Inflammatory macrophage treated with lipopolysaccharide for 1 hour (primary cell): ENCODE measurements around the gene CA12.
A peak's percentile ranks its signal among the peaks of the same experiment; 100 is the strongest.
"Not testable (repeated sequence)": the region's sequence is repeated elsewhere in the genome, so short reads cannot be mapped to it uniquely, and the experiment has no call there.

ENCODE experiments used
- DNase-seq, 2 donors: peaks; one replicate each; pipeline ENCODE4 v3.0.0-alpha.2; 2020 to 2022

Gene CA12

GRCh38 chr15:63332367-63333124, 49.1 kb downstream of the CA12 start:
- DNase-seq: no peak

GRCh38 chr15:63331456-63331855, 50.2 kb downstream of the CA12 start:
- DNase-seq: no peak

DNA sequence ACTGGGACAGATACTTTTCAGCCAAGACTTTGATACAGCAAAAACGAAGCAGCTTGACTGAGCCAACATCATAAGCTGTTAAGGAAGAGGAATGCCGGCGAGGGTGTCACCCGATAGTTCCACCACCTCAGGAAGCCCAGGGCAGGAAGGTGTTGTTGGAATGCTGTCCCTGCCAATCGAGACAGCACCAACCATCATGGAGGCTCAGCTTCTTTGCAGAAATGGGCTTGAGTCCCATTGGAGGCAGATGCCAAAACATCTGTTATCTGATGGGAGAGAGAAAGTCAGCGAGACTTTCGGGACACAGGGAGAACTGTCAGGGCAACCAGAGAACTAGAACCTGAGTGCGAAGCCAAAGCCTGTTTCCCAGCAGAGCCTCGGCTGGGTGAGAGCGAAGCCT, 50.7 kb downstream of the CA12 start:
- DNase-seq: no peak

DNA sequence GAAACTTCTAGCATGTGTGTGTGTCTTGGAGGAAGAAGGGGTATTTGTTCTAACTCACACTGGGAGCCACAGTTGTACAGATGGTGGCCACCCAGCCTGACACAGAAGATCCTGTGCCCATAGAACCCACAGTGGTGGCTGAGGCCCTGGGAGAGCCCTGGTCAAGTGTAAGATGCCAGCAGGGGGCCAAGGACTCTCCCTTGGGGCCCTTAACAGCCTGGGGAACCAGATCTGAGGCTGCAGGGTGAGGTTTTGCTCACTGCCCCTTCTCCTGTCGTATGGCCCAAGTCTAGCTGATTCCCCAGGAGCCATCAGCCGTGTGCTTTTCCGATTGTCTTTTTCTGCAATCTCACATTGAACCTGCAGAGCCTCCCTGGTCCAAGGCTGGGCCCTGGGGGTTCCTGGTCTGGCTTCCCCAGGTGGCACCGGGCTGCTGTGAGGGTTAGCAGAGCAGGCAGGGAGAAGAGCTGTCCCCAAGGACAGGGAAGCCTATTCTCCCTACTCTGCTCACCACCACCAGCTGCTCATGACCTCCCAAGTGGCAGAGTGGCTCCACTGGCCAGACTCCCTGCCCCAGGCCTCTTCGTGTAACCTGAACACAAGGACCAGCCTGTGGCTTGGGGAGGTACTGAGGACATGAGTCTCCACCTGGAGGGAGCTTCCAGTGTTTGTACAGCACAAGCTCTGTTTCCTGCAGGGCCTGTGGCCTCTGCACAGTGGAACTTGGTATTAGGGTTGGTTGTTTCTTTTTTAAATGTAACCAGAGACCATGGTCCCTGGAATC, 51.9 kb downstream of the CA12 start:
- DNase-seq: no peak

- DNase-seq: no peak
Observed at GRCh38 chr15:63327648-63328421, 53.8 kb downstream of the CA12 start.

DNA sequence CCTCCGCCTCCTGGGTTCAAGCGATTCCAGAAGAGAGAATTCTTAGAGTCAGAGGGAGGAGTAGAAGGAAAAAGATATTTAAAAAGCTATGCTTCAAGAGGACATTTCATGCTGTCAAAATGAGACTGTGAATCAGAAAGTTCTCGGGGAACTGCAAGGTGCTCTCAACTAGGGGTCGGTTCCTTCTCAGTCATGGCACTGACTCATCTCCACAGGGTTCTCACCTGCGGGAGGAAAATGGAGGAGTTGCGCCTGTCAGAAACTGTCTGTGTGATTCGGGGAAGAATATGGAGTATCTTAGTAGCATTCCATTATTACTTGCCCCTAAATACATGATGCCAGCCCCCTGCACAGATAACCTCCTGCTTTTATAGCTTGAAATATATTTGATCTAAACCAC, 56.9 kb downstream of the CA12 start:
- DNase-seq: no peak

DNA sequence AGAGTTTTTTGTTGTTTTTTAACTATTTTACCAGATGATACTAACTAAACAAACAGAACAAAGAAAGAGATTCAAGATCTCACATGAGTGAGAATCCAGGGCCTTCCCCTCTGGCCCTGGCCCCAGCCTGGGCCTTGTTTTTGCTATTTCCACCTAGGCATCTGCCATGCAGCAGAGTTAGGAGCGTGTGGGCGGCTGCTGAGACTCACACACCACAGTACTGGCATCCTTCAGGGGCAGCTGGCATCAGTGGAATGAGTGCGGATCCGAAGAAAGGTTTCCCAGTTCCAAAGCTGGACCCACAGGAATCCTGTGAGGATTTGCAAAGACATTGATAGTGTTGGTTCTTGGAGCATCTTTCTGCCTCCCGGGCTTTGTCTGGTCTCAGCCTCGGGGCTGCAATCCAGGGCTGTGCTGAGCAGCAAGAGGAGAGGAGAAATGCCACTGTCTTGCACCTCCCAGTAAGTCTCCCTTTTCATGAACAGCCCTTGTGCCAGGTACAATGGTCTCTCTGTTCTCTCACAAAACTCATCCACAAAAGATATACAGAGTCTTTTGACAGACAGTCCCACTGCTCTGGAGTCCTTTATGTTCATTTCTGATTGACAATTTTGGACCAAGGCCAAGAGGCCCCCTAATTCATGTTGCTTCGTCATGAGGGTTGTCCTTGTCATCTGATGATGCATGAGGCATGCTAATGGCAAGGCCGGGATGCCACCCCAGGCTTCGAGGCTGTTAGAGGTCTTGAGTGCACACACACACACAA, 57.7 kb downstream of the CA12 start:
- DNase-seq: no peak

DNA sequence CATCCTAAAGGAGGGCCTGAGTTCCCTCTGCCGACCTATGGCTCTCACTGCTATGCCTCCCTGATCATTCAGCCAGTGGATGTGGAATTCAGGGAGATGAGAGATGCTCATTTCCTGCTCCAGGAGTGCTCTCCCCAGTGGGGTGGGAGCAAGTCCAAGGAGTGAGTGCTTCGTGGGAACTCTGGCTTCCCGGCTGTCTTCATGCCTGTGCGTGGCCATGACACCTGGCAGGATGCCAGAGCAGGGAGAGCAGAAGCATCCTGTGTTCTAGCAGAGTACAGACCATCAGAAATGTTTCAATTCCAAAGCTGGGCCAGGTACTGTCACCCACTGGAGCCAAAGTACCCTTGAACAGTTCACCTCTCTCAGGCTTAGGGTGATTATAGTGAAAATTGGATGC, 59.1 kb downstream of the CA12 start:
- DNase-seq: no peak

- no peak for DNase-seq
Observed at GRCh38 chr15:63321462-63321861, 60.2 kb downstream of the CA12 start.

DNA sequence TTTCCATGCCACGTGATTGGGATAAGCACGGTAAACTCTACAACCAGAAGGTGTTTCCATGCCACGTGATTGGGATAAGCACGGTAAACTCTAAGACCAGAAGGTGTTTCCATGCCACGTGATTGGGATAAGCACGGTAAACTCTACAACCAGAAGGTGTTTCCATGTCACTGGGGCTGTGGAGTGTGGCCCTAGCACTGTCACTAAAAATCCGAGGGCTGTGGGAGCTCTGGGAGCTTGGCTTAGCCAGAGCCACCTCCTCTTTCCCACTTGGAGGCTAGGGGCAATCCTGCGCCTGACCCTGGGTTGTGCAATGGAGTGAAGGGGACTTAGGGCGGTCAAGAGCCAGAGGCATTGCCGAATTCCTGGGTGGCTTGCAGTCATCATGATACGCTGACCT, 60.7 kb downstream of the CA12 start:
- not testable (repeated sequence) for DNase-seq

DNA sequence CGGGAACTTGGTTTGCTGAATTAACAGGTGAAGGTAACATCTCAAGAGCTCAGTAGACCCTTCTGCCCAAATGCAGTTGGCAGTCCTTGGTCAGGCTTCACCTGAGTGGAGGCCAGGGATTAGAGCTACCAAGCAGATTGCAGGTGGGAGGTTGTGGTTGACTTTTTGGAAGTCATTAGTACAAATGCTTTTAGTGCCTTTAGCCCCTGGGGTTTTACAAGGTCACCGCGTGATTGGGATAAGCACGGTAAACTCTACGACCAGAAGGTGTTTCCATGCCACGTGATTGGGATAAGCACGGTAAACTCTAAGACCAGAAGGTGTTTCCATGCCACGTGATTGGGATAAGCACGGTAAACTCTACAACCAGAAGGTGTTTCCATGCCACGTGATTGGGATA, 61.2 kb downstream of the CA12 start:
- DNase-seq: not testable (repeated sequence)

- no peak for DNase-seq
Observed at GRCh38 chr15:63319065-63319464, 62.6 kb downstream of the CA12 start.

DNA sequence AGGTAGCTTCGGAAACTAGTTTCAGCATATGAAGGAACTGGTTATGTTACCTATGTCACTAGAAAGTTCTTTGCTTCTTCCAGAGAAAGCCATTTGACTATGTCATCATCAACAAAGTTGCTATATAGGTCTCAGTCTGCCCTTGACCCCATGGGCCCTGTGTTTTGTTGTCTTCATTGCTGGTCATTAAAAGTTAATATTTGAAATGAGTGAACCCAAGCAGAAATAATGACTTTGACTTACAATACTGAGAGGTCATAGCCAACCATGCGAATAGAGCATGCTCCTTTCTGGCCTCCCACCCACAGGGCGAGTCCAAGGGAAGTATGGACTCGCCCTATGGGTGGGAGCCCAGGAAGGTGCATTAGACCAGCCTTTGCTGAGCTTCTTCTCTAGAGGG, 63.3 kb downstream of the CA12 start:
- peak in 1 of 2 donors; percentile 2 for DNase-seq

DNA sequence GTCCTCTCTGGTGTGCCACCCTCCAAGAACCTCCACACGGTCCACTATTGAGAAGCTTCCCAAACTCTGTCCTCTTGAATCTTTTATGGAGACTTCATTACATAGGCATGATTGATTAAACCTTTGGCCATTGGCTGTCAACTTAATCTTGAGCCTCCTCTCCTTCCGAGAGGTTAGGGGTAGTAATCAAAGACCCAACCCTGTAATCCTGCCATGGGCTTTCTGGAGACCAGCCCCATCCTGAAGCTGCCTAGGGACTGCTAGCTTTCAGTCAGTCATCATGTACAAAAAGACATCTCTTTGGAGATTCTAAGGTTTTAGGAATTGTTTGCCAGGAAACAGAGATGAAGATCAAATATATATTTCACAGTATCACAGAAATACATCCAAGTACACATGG, 67.2 kb downstream of the CA12 start:
- DNase-seq: no peak

- DNase-seq: no peak
Observed at GRCh38 chr15:63313825-63314224, 67.8 kb downstream of the CA12 start.

- no peak for DNase-seq
Observed at GRCh38 chr15:63312286-63312685, 69.4 kb downstream of the CA12 start.

DNA sequence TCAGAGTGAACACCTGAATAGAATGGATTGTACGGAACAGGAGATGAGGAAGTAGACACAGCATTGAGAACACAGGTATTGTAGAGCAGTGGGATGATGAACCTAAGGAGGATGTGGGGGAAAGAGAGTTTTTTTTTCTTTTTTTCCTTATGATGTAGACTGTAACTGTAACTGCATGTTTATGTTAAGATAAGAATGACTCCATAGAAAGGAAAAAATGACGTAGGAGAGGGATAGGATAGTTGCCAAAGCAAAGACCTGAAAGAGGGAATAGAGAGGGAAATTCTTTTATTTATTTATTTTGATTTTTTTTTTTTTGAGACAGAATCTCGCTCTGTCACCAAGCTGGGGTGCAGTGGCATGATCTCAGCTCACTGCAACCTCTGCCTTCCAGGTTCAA, 71.0 kb downstream of the CA12 start:
- no peak for DNase-seq

- DNase-seq: no peak
Observed at GRCh38 chr15:63308947-63309346, 72.7 kb downstream of the CA12 start.

- DNase-seq: no peak
Observed at GRCh38 chr15:63308491-63308890, 73.2 kb downstream of the CA12 start.

DNA sequence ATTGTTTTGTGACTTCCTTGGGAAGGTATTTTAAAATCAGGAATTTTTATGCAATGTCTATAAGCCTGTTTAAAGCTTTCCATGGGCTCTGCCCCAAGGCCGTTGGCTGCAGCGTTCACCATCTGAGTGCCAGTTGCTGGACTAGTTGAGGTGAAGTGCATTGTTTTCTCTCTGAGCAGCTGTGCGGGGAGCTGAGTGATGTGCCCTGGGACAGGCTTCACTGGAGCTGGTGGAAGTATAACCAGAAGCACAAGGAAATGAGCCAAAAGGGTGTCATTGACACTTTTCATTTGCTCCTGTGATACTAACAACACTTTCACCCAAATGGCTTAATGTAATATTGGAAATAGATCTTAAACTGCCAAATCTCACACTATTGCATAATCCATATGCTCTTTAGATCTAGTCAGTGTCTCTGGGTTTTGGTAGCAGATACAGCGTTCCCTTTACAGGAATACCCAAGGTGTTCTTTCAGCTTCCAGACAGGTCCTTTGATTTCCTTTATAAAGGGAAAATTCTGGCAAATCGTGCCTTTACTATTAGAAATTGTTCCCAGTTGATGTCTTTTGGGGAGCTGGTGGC, 75.1 kb downstream of the CA12 start:
- DNase-seq: no peak

GRCh38 chr15:63305260-63305659, 76.4 kb downstream of the CA12 start:
- DNase-seq: no peak

DNA sequence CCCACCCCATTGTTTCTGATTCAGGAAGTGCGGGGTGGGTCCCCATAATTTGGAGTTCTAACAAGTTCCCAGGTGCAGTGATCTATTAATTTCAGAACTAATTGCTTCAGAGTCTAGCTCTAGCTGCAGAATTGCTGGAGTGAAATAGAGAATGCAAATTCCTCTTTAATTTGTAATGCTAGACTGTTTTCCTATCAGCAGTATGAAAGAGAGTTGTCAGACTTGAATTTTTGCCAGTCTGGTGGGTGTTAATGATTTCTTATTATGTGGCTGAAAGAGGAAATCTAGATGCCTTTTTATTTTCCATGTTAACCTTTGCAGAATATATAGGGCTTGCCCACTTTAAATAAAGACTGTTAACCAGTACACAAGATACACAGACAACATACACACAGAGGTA, 80.6 kb downstream of the CA12 start:
- DNase-seq: no peak
